Mucosa of stomach (tissue), 1 donor: ENCODE results near the gene NFIA.

Source experiments
- H3K27me3 ChIP-seq: one replicate; pipeline ENCODE4 v1.7.0; 2013; ENCODE audit warnings: mild to moderate bottlenecking, low read length; ENCODE audit not compliant: control insufficient read depth, insufficient read depth
- H3K36me3 ChIP-seq: one replicate; pipeline ENCODE4 v1.7.0; 2013; ENCODE audit warnings: low read length; ENCODE audit not compliant: control insufficient read depth, insufficient read depth
- H3K4me1 ChIP-seq: one replicate; pipeline ENCODE4 v1.7.0; 2013; ENCODE audit warnings: mild to moderate bottlenecking, low read length; ENCODE audit not compliant: control insufficient read depth, insufficient read depth
- H3K4me3 ChIP-seq: one replicate; pipeline ENCODE4 v1.7.0; 2013; ENCODE audit warnings: low read length
- H3K9ac ChIP-seq: one replicate; pipeline ENCODE4 v1.7.0; 2013; ENCODE audit warnings: mild to moderate bottlenecking, low read length, moderate library complexity
- H3K9me3 ChIP-seq: one replicate; pipeline ENCODE4 v1.7.0; 2013; ENCODE audit warnings: mild to moderate bottlenecking, low read length, moderate library complexity; ENCODE audit not compliant: control insufficient read depth
- donor health status: Pancreatic carcinoma.

Gene NFIA

GRCh38 chr1:61089338-61089737 lies 7.0 kb downstream of the NFIA start:
- peaks cover 14% of the 10 kb centered on the region for H3K4me1 ChIP-seq
- no peaks in the 10 kb centered on the region for H3K9me3 ChIP-seq
- no peak overlapping the region for H3K4me3 ChIP-seq
- no peaks in the 10 kb centered on the region for H3K27me3 ChIP-seq
- H3K9ac ChIP-seq: no peak overlapping the region
- no peaks in the 10 kb centered on the region for H3K36me3 ChIP-seq

GRCh38 chr1:61089741-61090140 lies 7.4 kb downstream of the NFIA start:
- Histone ChIP-seq H3K36me3 (no peaks in the 10 kb centered on the region), H3K4me1 (peaks cover 14% of the 10 kb centered on the region), H3K27me3 (no peaks in the 10 kb centered on the region), H3K9ac (no peak overlapping the region), H3K4me3 (no peak overlapping the region), H3K9me3 (no peaks in the 10 kb centered on the region)

GRCh38 chr1:61090546-61091202 lies 8.3 kb downstream of the NFIA start:
- no peaks in the 10 kb centered on the region for H3K9me3 ChIP-seq
- no peaks in the 10 kb centered on the region for H3K27me3 ChIP-seq
- H3K4me3 ChIP-seq: no peak overlapping the region
- peaks cover 17% of the 10 kb centered on the region for H3K4me1 ChIP-seq
- no peak overlapping the region for H3K9ac ChIP-seq
- H3K36me3 ChIP-seq: no peaks in the 10 kb centered on the region

GRCh38 chr1:61091455-61091854 lies 9.1 kb downstream of the NFIA start:
- H3K9me3 ChIP-seq: no peaks in the 10 kb centered on the region
- no peak overlapping the region for H3K4me3 ChIP-seq
- H3K27me3 ChIP-seq: no peaks in the 10 kb centered on the region
- peaks cover 17% of the 10 kb centered on the region for H3K4me1 ChIP-seq
- H3K9ac ChIP-seq: no peak overlapping the region
- no peaks in the 10 kb centered on the region for H3K36me3 ChIP-seq

- Histone ChIP-seq H3K27me3 (no peaks in the 10 kb centered on the region), H3K9ac (no peak overlapping the region), H3K4me1 (peaks cover 22% of the 10 kb centered on the region), H3K4me3 (no peak overlapping the region), H3K36me3 (no peaks in the 10 kb centered on the region), H3K9me3 (no peaks in the 10 kb centered on the region)
Measured at GRCh38 chr1:61092642-61093041, 10.3 kb downstream of the NFIA start.

GRCh38 chr1:61093525-61094137 lies 11.3 kb downstream of the NFIA start:
- Histone ChIP-seq H3K36me3 (no peaks in the 10 kb centered on the region), H3K9me3 (no peaks in the 10 kb centered on the region), H3K27me3 (no peaks in the 10 kb centered on the region), H3K4me1 (peaks cover 27% of the 10 kb centered on the region), H3K9ac (no peak overlapping the region), H3K4me3 (no peak overlapping the region)

- no peaks in the 10 kb centered on the region for H3K27me3 ChIP-seq
- no peak overlapping the region for H3K9ac ChIP-seq
- peaks cover 27% of the 10 kb centered on the region for H3K4me1 ChIP-seq
- H3K36me3 ChIP-seq: no peaks in the 10 kb centered on the region
- no peak overlapping the region for H3K4me3 ChIP-seq
- no peaks in the 10 kb centered on the region for H3K9me3 ChIP-seq
Measured at GRCh38 chr1:61094677-61095469, 12.5 kb downstream of the NFIA start.

GRCh38 chr1:61095470-61095812 lies 13.1 kb downstream of the NFIA start:
- Histone ChIP-seq H3K36me3 (no peaks in the 10 kb centered on the region), H3K4me3 (no peak overlapping the region), H3K4me1 (peaks cover 25% of the 10 kb centered on the region), H3K9ac (no peak overlapping the region), H3K9me3 (no peaks in the 10 kb centered on the region), H3K27me3 (no peaks in the 10 kb centered on the region)

GRCh38 chr1:61097317-61097716 lies 15.0 kb downstream of the NFIA start:
- Histone ChIP-seq H3K27me3 (no peaks in the 10 kb centered on the region), H3K9ac (no peak overlapping the region), H3K36me3 (no peaks in the 10 kb centered on the region), H3K4me3 (no peak overlapping the region), H3K9me3 (no peaks in the 10 kb centered on the region), H3K4me1 (peaks cover 23% of the 10 kb centered on the region)

- Histone ChIP-seq H3K27me3 (no peaks in the 10 kb centered on the region), H3K9ac (no peak overlapping the region), H3K4me1 (peaks cover 24% of the 10 kb centered on the region), H3K9me3 (no peaks in the 10 kb centered on the region), H3K4me3 (no peak overlapping the region), H3K36me3 (no peaks in the 10 kb centered on the region)
Measured at GRCh38 chr1:61097722-61098121, 15.4 kb downstream of the NFIA start.

GRCh38 chr1:61098333-61098732 lies 16.0 kb downstream of the NFIA start:
- H3K9me3 ChIP-seq: no peaks in the 10 kb centered on the region
- no peak overlapping the region for H3K4me3 ChIP-seq
- no peak overlapping the region for H3K9ac ChIP-seq
- no peaks in the 10 kb centered on the region for H3K27me3 ChIP-seq
- H3K4me1 ChIP-seq: peaks cover 30% of the 10 kb centered on the region
- H3K36me3 ChIP-seq: no peaks in the 10 kb centered on the region

- Histone ChIP-seq H3K36me3 (no peaks in the 10 kb centered on the region), H3K27me3 (no peaks in the 10 kb centered on the region), H3K9ac (no peak overlapping the region), H3K9me3 (no peaks in the 10 kb centered on the region), H3K4me3 (no peak overlapping the region), H3K4me1 (peaks cover 31% of the 10 kb centered on the region)
Measured at GRCh38 chr1:61098906-61099437, 16.6 kb downstream of the NFIA start.
